ENCODE data around the gene KLHDC3.

The KLHDC3 gene

GRCh38 chr6:43033496-43034189 lies 19.6 kb downstream of the KLHDC3 start:
- WGBS (ENCODE audit: insufficient coverage) = 100% methylated on average over 2 of the region's 2 CpGs
- no peak overlapping the region for H3K27ac ChIP-seq (ENCODE audit: insufficient read depth in 1 of 2, low read depth in 1 of 2, low read length in 2 of 2, poor library complexity in 1 of 2, severe bottlenecking in 2 of 2)
- no peaks in the 10 kb centered on the region for H3K27me3 ChIP-seq (replicated peaks in 2 of 5; ENCODE audit: control insufficient read depth in 4 of 5, insufficient read depth in 5 of 5, low read length in 4 of 5)
- no peaks in the 10 kb centered on the region for H3K4me1 ChIP-seq (ENCODE audit: control extremely low read depth in 1 of 4, control insufficient read depth in 4 of 4, insufficient read depth in 4 of 4, low read length in 3 of 4)
- ChIA-PET POLR2A (no interaction called here), CTCF (interaction anchor here (0.9 to 1.6 kb wide), 5 partner anchors 13 to 21 kb away, joined by 3 to 4 read pairs (median 3); partner anchors contain the start of gene CUL7)
- DNase-seq = no peak
- H3K36me3 ChIP-seq (ENCODE audit: control insufficient read depth in 4 of 4, insufficient read depth in 4 of 4, low read length in 3 of 4) = peaks cover 11 to 74% (median 52%) of the 10 kb centered on the region in 4 experiments
- H3K4me3 ChIP-seq (ENCODE audit: control insufficient read depth in 1 of 7, extremely low read depth in 1 of 7, insufficient read depth in 4 of 7, low read depth in 2 of 7, low read length in 6 of 7) = no peak overlapping the region
- no peaks in the 10 kb centered on the region for H3K9me3 ChIP-seq (ENCODE audit: control extremely low read depth in 1 of 5, control insufficient read depth in 4 of 5, insufficient read depth in 2 of 5, low read depth in 1 of 5, low read length in 4 of 5)

- H3K9me3 ChIP-seq (ENCODE audit: control extremely low read depth in 1 of 5, control insufficient read depth in 4 of 5, insufficient read depth in 2 of 5, low read depth in 1 of 5, low read length in 4 of 5) = no peaks in the 10 kb centered on the region
- H3K4me3 ChIP-seq (ENCODE audit: control insufficient read depth in 1 of 7, extremely low read depth in 1 of 7, insufficient read depth in 4 of 7, low read depth in 2 of 7, low read length in 6 of 7) = no peak overlapping the region
- no peak overlapping the region for H3K27ac ChIP-seq (ENCODE audit: insufficient read depth in 1 of 2, low read depth in 1 of 2, low read length in 2 of 2, poor library complexity in 1 of 2, severe bottlenecking in 2 of 2)
- ChIA-PET POLR2A (no interaction called here), CTCF (interaction anchor here (0.9 to 1.6 kb wide), 4 partner anchors 12 to 22 kb away, joined by 3 to 4 read pairs (median 3); partner anchors contain the start of gene CUL7)
- H3K27me3 ChIP-seq (replicated peaks in 2 of 5; ENCODE audit: control insufficient read depth in 4 of 5, insufficient read depth in 5 of 5, low read length in 4 of 5) = no peaks in the 10 kb centered on the region
- peaks cover 7 to 74% (median 51%) of the 10 kb centered on the region in 4 experiments for H3K36me3 ChIP-seq (ENCODE audit: control insufficient read depth in 4 of 4, insufficient read depth in 4 of 4, low read length in 3 of 4)
- 92% methylated on average over 2 of the region's 2 CpGs for WGBS (ENCODE audit: insufficient coverage)
- H3K4me1 ChIP-seq (ENCODE audit: control extremely low read depth in 1 of 4, control insufficient read depth in 4 of 4, insufficient read depth in 4 of 4, low read length in 3 of 4) = peaks cover 0 to 2% (median 0%) of the 10 kb centered on the region in 4 experiments
- DNase-seq = no peak
Measured at GRCh38 chr6:43034190-43034525, 20.1 kb downstream of the KLHDC3 start.

- peaks cover 2 to 76% (median 50%) of the 10 kb centered on the region in 4 experiments for H3K36me3 ChIP-seq (ENCODE audit: control insufficient read depth in 4 of 4, insufficient read depth in 4 of 4, low read length in 3 of 4)
- DNase-seq = no peak
- H3K4me3 ChIP-seq (ENCODE audit: control insufficient read depth in 1 of 7, extremely low read depth in 1 of 7, insufficient read depth in 4 of 7, low read depth in 2 of 7, low read length in 6 of 7) = no peak overlapping the region
- WGBS (ENCODE audit: insufficient coverage) = 95% methylated on average over 3 of the region's 4 CpGs
- POLR2A ChIA-PET = interaction anchor here (0.6 kb wide), 1 partner anchor 60 kb away, joined by 3 read pairs; no protein-coding TSS in a partner anchor
- H3K9me3 ChIP-seq (ENCODE audit: control extremely low read depth in 1 of 5, control insufficient read depth in 4 of 5, insufficient read depth in 2 of 5, low read depth in 1 of 5, low read length in 4 of 5) = no peaks in the 10 kb centered on the region
- CTCF ChIA-PET = interaction anchor here (0.9 to 1.1 kb wide), 3 partner anchors 9 to 136 kb away, joined by 3 read pairs; partner anchors contain the start of gene CUL7
- H3K27ac ChIP-seq (ENCODE audit: insufficient read depth in 1 of 2, low read depth in 1 of 2, low read length in 2 of 2, poor library complexity in 1 of 2, severe bottlenecking in 2 of 2) = no peak overlapping the region
- H3K4me1 ChIP-seq (ENCODE audit: control extremely low read depth in 1 of 4, control insufficient read depth in 4 of 4, insufficient read depth in 4 of 4, low read length in 3 of 4) = peaks cover 0 to 5% (median 0%) of the 10 kb centered on the region in 4 experiments
- no peaks in the 10 kb centered on the region for H3K27me3 ChIP-seq (replicated peaks in 2 of 5; ENCODE audit: control insufficient read depth in 4 of 5, insufficient read depth in 5 of 5, low read length in 4 of 5)
Measured at GRCh38 chr6:43035495-43036194, 21.6 kb downstream of the KLHDC3 start.

GRCh38 chr6:43036712-43037111 lies 22.7 kb downstream of the KLHDC3 start:
- CTCF ChIA-PET = interaction anchor here (0.6 to 1.1 kb wide), 2 partner anchors 58 to 137 kb away, joined by 3 to 4 read pairs; no protein-coding TSS in a partner anchor
- DNase-seq = no peak
- Histone ChIP-seq H3K27ac (ENCODE audit: insufficient read depth in 1 of 2, low read depth in 1 of 2, low read length in 2 of 2, poor library complexity in 1 of 2, severe bottlenecking in 2 of 2) (no peak overlapping the region), H3K9me3 (ENCODE audit: control extremely low read depth in 1 of 5, control insufficient read depth in 4 of 5, insufficient read depth in 2 of 5, low read depth in 1 of 5, low read length in 4 of 5) (no peaks in the 10 kb centered on the region), H3K36me3 (ENCODE audit: control insufficient read depth in 4 of 4, insufficient read depth in 4 of 4, low read length in 3 of 4) (peaks cover 4 to 82% (median 49%) of the 10 kb centered on the region in 4 experiments), H3K4me1 (ENCODE audit: control extremely low read depth in 1 of 4, control insufficient read depth in 4 of 4, insufficient read depth in 4 of 4, low read length in 3 of 4) (peaks cover 0 to 5% (median 0%) of the 10 kb centered on the region in 4 experiments), H3K4me3 (ENCODE audit: control insufficient read depth in 1 of 7, extremely low read depth in 1 of 7, insufficient read depth in 4 of 7, low read depth in 2 of 7, low read length in 6 of 7) (no peak overlapping the region), H3K27me3 (replicated peaks in 2 of 5; ENCODE audit: control insufficient read depth in 4 of 5, insufficient read depth in 5 of 5, low read length in 4 of 5) (no peaks in the 10 kb centered on the region)
- POLR2A ChIA-PET = no interaction called here
- 94% methylated on average over 8 of the region's 9 CpGs for WGBS (ENCODE audit: insufficient coverage)

GRCh38 chr6:43037197-43037596 lies 23.1 kb downstream of the KLHDC3 start:
- H3K27me3 ChIP-seq (replicated peaks in 2 of 5; ENCODE audit: control insufficient read depth in 4 of 5, insufficient read depth in 5 of 5, low read length in 4 of 5) = no peaks in the 10 kb centered on the region
- CTCF ChIA-PET = interaction anchor here (0.6 kb wide), 1 partner anchor 57 kb away, joined by 4 read pairs; no protein-coding TSS in a partner anchor
- DNase-seq = no peak
- H3K9me3 ChIP-seq (ENCODE audit: control extremely low read depth in 1 of 5, control insufficient read depth in 4 of 5, insufficient read depth in 2 of 5, low read depth in 1 of 5, low read length in 4 of 5) = no peaks in the 10 kb centered on the region
- POLR2A ChIA-PET = no interaction called here
- WGBS (ENCODE audit: insufficient coverage) = 96% methylated on average over 5 of the region's 5 CpGs
- H3K4me1 ChIP-seq (ENCODE audit: control extremely low read depth in 1 of 4, control insufficient read depth in 4 of 4, insufficient read depth in 4 of 4, low read length in 3 of 4) = peaks cover 0 to 5% (median 0%) of the 10 kb centered on the region in 4 experiments
- H3K36me3 ChIP-seq (ENCODE audit: control insufficient read depth in 4 of 4, insufficient read depth in 4 of 4, low read length in 3 of 4) = peaks cover 6 to 79% (median 48%) of the 10 kb centered on the region in 4 experiments
- H3K4me3 ChIP-seq (ENCODE audit: control insufficient read depth in 1 of 7, extremely low read depth in 1 of 7, insufficient read depth in 4 of 7, low read depth in 2 of 7, low read length in 6 of 7) = no peak overlapping the region
- H3K27ac ChIP-seq (ENCODE audit: insufficient read depth in 1 of 2, low read depth in 1 of 2, low read length in 2 of 2, poor library complexity in 1 of 2, severe bottlenecking in 2 of 2) = no peak overlapping the region

- ChIA-PET CTCF (no interaction called here), POLR2A (no interaction called here)
- no peak overlapping the region for H3K4me3 ChIP-seq (ENCODE audit: control insufficient read depth in 1 of 7, extremely low read depth in 1 of 7, insufficient read depth in 4 of 7, low read depth in 2 of 7, low read length in 6 of 7)
- no peak for DNase-seq
- H3K4me1 ChIP-seq (ENCODE audit: control extremely low read depth in 1 of 4, control insufficient read depth in 4 of 4, insufficient read depth in 4 of 4, low read length in 3 of 4) = peaks cover 0 to 5% (median 0%) of the 10 kb centered on the region in 4 experiments
- no peaks in the 10 kb centered on the region for H3K9me3 ChIP-seq (ENCODE audit: control extremely low read depth in 1 of 5, control insufficient read depth in 4 of 5, insufficient read depth in 2 of 5, low read depth in 1 of 5, low read length in 4 of 5)
- 100% methylated on average over 8 of the region's 9 CpGs for WGBS (ENCODE audit: insufficient coverage)
- H3K36me3 ChIP-seq (ENCODE audit: control insufficient read depth in 4 of 4, insufficient read depth in 4 of 4, low read length in 3 of 4) = peaks cover 6 to 78% (median 46%) of the 10 kb centered on the region in 4 experiments
- no peak overlapping the region for H3K27ac ChIP-seq (ENCODE audit: insufficient read depth in 1 of 2, low read depth in 1 of 2, low read length in 2 of 2, poor library complexity in 1 of 2, severe bottlenecking in 2 of 2)
- H3K27me3 ChIP-seq (replicated peaks in 2 of 5; ENCODE audit: control insufficient read depth in 4 of 5, insufficient read depth in 5 of 5, low read length in 4 of 5) = no peaks in the 10 kb centered on the region
Measured at GRCh38 chr6:43037706-43038105, 23.7 kb downstream of the KLHDC3 start.

- Histone ChIP-seq H3K27me3 (replicated peaks in 2 of 5; ENCODE audit: control insufficient read depth in 4 of 5, insufficient read depth in 5 of 5, low read length in 4 of 5) (no peaks in the 10 kb centered on the region), H3K4me3 (ENCODE audit: control insufficient read depth in 1 of 7, extremely low read depth in 1 of 7, insufficient read depth in 4 of 7, low read depth in 2 of 7, low read length in 6 of 7) (no peak overlapping the region), H3K36me3 (ENCODE audit: control insufficient read depth in 4 of 4, insufficient read depth in 4 of 4, low read length in 3 of 4) (peaks cover 6 to 80% (median 50%) of the 10 kb centered on the region in 4 experiments), H3K4me1 (ENCODE audit: control extremely low read depth in 1 of 4, control insufficient read depth in 4 of 4, insufficient read depth in 4 of 4, low read length in 3 of 4) (peaks cover 0 to 5% (median 0%) of the 10 kb centered on the region in 4 experiments), H3K9me3 (ENCODE audit: control extremely low read depth in 1 of 5, control insufficient read depth in 4 of 5, insufficient read depth in 2 of 5, low read depth in 1 of 5, low read length in 4 of 5) (no peaks in the 10 kb centered on the region), H3K27ac (ENCODE audit: insufficient read depth in 1 of 2, low read depth in 1 of 2, low read length in 2 of 2, poor library complexity in 1 of 2, severe bottlenecking in 2 of 2) (no peak overlapping the region)
- CTCF ChIA-PET = interaction anchor here (0.8 kb wide), 1 partner anchor 42 kb away, joined by 3 read pairs; no protein-coding TSS in a partner anchor
- DNase-seq = no peak
- POLR2A ChIA-PET = no interaction called here
- WGBS (ENCODE audit: insufficient coverage) = 99% methylated on average over 9 of the region's 9 CpGs
Measured at GRCh38 chr6:43038727-43039126, 24.7 kb downstream of the KLHDC3 start.
